Measurements from ENCODE around the gene NFATC2. TPM values are rescaled to one million over a fixed set of nuclear protein-coding genes. Genes with fewer than 3 reads are reported as not detected.

NFATC2 gene
- total and polyA plus RNA-seq, 2 of the 8 experiments (the other 6 are each of a cell fraction or from before 2014, with no cell fraction given): 0.27 to 0.91 TPM

GRCh38 chr20:51484831-51485230, 57.7 kb downstream of the NFATC2 start:
- H3K23ac ChIP-seq (ENCODE audit: insufficient read length): no peak overlapping the region
- POLR2A ChIA-PET (ENCODE audit: partially characterized antibody): no interaction called here
- H2AFZ ChIP-seq (ENCODE audit: low read length): no peak overlapping the region
- H2BK20ac ChIP-seq (ENCODE audit: low read length): no peak overlapping the region
- no peak overlapping the region for H4K8ac ChIP-seq (ENCODE audit: extremely low read depth, insufficient read depth, low read length)
- no peak overlapping the region for H3K4me3 ChIP-seq (ENCODE audit: extremely low read depth in 1 of 4, insufficient read depth in 2 of 4, low read depth in 3 of 4, low read length in 4 of 4)
- no peaks in the 10 kb centered on the region for H3K36me3 ChIP-seq (ENCODE audit: control insufficient read depth in 2 of 4, insufficient read depth in 4 of 4, low read length in 3 of 4)
- H4K91ac ChIP-seq (replicated peaks; ENCODE audit: insufficient read length, low read length): no peak overlapping the region
- CTCF ChIA-PET (ENCODE audit: partially characterized antibody): no interaction called here
- H3K23me2 ChIP-seq (ENCODE audit: low read depth, low read length): no peaks in the 10 kb centered on the region
- H2AK5ac ChIP-seq (ENCODE audit: low read depth, low read length): no peak overlapping the region
- H4K5ac ChIP-seq (ENCODE audit: insufficient read length, low read depth, low read length): no peak overlapping the region
- TF ChIP-seq CREB1 (IDR thresholded peaks at IDR 0.05): no peak
- TF ChIP-seq HDAC2 (IDR thresholded peaks at IDR 0.05; ENCODE audit: borderline replicate concordance in 1 of 2, low read depth in 2 of 2, low read length in 2 of 2): no peak
- TF ChIP-seq HDAC6 (IDR thresholded peaks at IDR 0.05; ENCODE audit: low read depth, low read length): no peak
- TF ChIP-seq E2F6 (IDR thresholded peaks at IDR 0.05): no peak
- no peak for TF ChIP-seq KDM1A (IDR thresholded peaks at IDR 0.05; ENCODE audit: borderline replicate concordance, low read length)
- no peak for TF ChIP-seq FOSL1 (IDR thresholded peaks at IDR 0.05; ENCODE audit: insufficient read depth, low read depth, low read length)
- no peak overlapping the region for H3K9ac ChIP-seq (replicated peaks in 1 of 4; ENCODE audit: extremely low read depth in 1 of 4, low read depth in 3 of 4, low read length in 3 of 4)
- FAIRE-seq (no peak), DNase-seq (ENCODE audit: low read depth in 1 of 2, low spot score in 2 of 2) (no peak)
- H3K4me2 ChIP-seq (ENCODE audit: insufficient read depth in 1 of 2, low read depth in 2 of 2, low read length in 2 of 2): no peak overlapping the region
- no peaks in the 10 kb centered on the region; a peak in 2 of 7 replicates for H3K4me1 ChIP-seq (replicated peaks in 1 of 4; ENCODE audit: control insufficient read depth in 3 of 4, insufficient read depth in 4 of 4, low read length in 3 of 4)
- no peak overlapping the region for H3K14ac ChIP-seq (ENCODE audit: insufficient read length)
- no peak overlapping the region for H3K27ac ChIP-seq (ENCODE audit: low read depth, low read length)
- H4K20me1 ChIP-seq (replicated peaks in 1 of 2; ENCODE audit: control insufficient read depth in 1 of 2, insufficient read depth in 2 of 2, low read length in 2 of 2): no peaks in the 10 kb centered on the region
- H3K27me3 ChIP-seq (replicated peaks in 1 of 4; ENCODE audit: control insufficient read depth in 3 of 4, extremely low read depth in 1 of 4, insufficient read depth in 3 of 4, low read length in 3 of 4): no peaks in the 10 kb centered on the region
- no peaks in the 10 kb centered on the region for H3K79me2 ChIP-seq (ENCODE audit: control insufficient read depth in 1 of 2, insufficient read depth in 2 of 2, low read length in 2 of 2)
- 96% methylated on average over 4 of the region's 4 CpGs; no CpG with 5 or more reads in 1 of the 2 experiments for WGBS, 2 experiments (ENCODE audit: extremely low coverage in 1 of 2, insufficient coverage in 1 of 2, insufficient read length in 1 of 2, insufficient replicate concordance in 2 of 2, low coverage in 1 of 2, low lambda C conversion rate in 2 of 2, missing lambda C conversion rate in 1 of 2)
- no peak overlapping the region for H2BK120ac ChIP-seq (replicated peaks; ENCODE audit: low read depth, low read length)
- no peak overlapping the region for H2BK5ac ChIP-seq (ENCODE audit: low read depth, low read length)
- no peak overlapping the region for H3K18ac ChIP-seq (ENCODE audit: extremely low read depth, low read length)
- H3K4ac ChIP-seq (replicated peaks; ENCODE audit: insufficient read length, low read depth, low read length): no peak overlapping the region
- H2BK15ac ChIP-seq (ENCODE audit: low read length): no peak overlapping the region
- no peak overlapping the region for H3K56ac ChIP-seq (replicated peaks; ENCODE audit: insufficient read length, low read depth, low read length)
- H3K9me3 ChIP-seq (ENCODE audit: insufficient read depth in 2 of 2, low read depth in 1 of 2, low read length in 1 of 2): no peaks in the 10 kb centered on the region
- no peak overlapping the region for H2BK12ac ChIP-seq (ENCODE audit: low read depth, low read length)
- no peaks in the 10 kb centered on the region for H3K79me1 ChIP-seq (ENCODE audit: low read depth, low read length)
